SJSA1 (cell line): ENCODE measurements around the gene PRR5L. TPM values are rescaled to one million over a fixed set of nuclear protein-coding genes. Genes with fewer than 3 reads are reported as not detected.
"Not testable (repeated sequence)": the region's sequence is repeated elsewhere in the genome, so short reads cannot be mapped to it uniquely, and the experiment has no call there.

Source experiments
- DNase-seq, 2 experiments: peaks; one replicate each; pipeline ENCODE4 v3.0.0-alpha.2; 2015 to 2020; ENCODE audit warnings: low spot score in 2 of 2, low read depth in 1 of 2
- H3K27ac ChIP-seq: fragments of 250-450 bp; sonication (Bioruptor Pico); 2 replicates; pipeline ENCODE4 v1.5.1; 2020; ENCODE audit warnings: mild to moderate bottlenecking, moderate library complexity
- H3K27me3 ChIP-seq: fragments of 250-450 bp; sonication (Bioruptor Pico); replicated peaks from 2 replicates; pipeline ENCODE4 v1.5.1; 2020; ENCODE audit warnings: mild to moderate bottlenecking, moderate library complexity
- H3K36me3 ChIP-seq: fragments of 250-450 bp; sonication (Bioruptor Pico); 2 replicates; pipeline ENCODE4 v1.5.1; 2020; ENCODE audit warnings: mild to moderate bottlenecking
- H3K4me1 ChIP-seq: fragments of 250-450 bp; sonication (Bioruptor Pico); replicated peaks from 2 replicates; pipeline ENCODE4 v1.6.1; 2021; ENCODE audit warnings: mild to moderate bottlenecking
- H3K4me3 ChIP-seq: fragments of 250-450 bp; sonication (Bioruptor Pico); 2 replicates; pipeline ENCODE4 v1.5.1; 2020; ENCODE audit warnings: mild to moderate bottlenecking
- H3K9me3 ChIP-seq: fragments of 250-450 bp; sonication (Bioruptor Pico); replicated peaks from 2 replicates; pipeline ENCODE4 v1.5.1; 2020; ENCODE audit warnings: mild to moderate bottlenecking
- total RNA-seq: library from RNA; depleted of rRNA; stranded (reverse); fragments of >200 nt; shearing (Covaris generic); gene quantifications from 2 replicates; pipeline ENCODE4 v1.2.3, GENCODE V29; 2014

PRR5L gene
- total RNA-seq, 1 experiment from 2014 or later, result 43.0 TPM

DNA sequence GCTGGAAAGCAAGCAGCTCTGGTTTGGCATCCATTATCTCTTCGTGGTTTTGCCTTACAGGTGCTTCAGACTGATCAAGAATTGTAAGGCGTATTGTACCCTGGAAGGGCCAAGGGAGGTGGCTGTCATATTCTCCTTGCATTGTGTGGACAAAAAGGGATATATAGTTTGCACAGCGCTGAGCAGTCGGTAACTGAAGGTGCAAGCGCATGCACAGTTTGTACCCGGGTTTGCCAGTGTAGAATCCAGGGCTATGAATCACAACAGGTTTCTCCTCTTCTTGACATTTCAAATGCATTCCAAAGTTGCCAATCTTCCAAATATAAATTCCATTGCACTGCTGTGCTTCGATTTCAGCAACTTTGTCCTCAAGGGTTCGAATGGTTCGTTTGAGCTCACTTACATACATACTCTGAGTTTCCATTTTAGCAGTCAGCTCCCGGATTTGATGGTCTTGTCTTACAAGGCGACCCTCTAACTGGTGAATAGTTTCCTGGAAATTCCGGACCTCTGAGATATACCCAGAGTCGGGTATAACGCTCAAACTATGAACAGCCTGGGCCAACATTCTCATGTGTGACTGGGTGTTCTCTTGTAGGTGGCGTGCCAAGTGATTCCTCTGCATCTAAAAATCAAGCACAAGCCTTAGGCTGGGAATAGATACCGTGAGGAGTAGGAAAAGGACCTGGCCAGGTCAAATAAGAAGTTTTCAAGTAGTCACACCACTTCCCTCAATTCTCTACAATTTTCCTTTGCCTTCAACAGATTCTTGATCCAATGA, 194.1 kb downstream of the PRR5L start:
- no peaks in the 10 kb centered on the region for H3K27me3 ChIP-seq
- no peak overlapping the region for H3K27ac ChIP-seq
- no peaks in the 10 kb centered on the region for H3K9me3 ChIP-seq
- H3K4me3 ChIP-seq, result no peak overlapping the region
- no peaks in the 10 kb centered on the region for H3K4me1 ChIP-seq
- no peak for DNase-seq
- H3K36me3 ChIP-seq, result peaks cover 83% of the 10 kb centered on the region

DNA sequence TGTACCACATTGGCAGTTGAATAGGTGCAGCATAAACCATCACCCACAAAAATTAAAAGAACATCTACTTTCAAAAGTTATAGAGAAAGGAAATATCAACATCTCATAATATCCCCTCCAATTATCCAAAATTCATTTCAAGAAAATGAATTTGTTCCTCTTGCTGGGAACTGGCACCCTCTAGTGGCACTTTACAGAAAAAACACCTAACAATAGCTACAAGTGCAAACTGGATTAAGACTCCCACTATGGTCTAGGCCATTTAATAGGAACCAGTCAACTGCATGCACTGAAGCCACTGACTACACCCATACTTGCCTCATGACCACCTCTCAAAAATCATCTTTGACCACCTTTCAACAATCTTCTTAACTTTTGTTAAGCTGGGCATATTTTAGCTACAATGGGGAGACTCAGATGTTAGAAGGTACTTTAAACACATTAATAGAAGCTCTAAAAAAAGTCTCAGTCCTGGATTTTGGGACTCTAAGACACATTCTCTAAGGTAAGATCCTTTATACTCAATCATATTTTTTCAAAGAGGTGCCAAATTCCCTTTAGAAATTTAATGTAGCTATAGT, 196.7 kb downstream of the PRR5L start:
- Histone ChIP-seq H3K4me1 (no peaks in the 10 kb centered on the region), H3K36me3 (peaks cover 73% of the 10 kb centered on the region), H3K9me3 (no peaks in the 10 kb centered on the region), H3K27me3 (no peaks in the 10 kb centered on the region), H3K27ac (no peak overlapping the region), H3K4me3 (no peak overlapping the region)
- DNase-seq, result peak in 1 of 2 experiments; percentile 31

DNA sequence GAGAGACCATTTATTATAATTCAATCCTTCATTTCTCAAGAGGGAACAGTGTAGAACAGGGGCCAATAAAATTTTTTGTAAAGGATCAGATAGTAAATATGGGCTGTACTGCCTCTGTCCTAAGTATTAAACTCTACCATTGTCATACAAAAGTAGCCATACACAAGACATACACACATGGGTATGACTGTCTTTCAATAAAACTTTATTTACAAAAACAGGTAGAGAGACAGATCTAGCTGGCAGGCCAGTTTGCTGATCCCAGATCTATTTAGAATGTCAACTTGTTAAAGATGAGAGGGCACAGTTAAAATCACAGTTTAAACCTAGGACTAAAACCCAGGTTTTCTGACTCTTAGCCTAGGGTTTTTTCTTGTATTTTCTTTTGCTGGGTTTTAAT, 197.2 kb downstream of the PRR5L start:
- Histone ChIP-seq H3K9me3 (no peaks in the 10 kb centered on the region), H3K4me1 (no peaks in the 10 kb centered on the region), H3K27ac (no peak overlapping the region), H3K36me3 (peaks cover 74% of the 10 kb centered on the region), H3K4me3 (no peak overlapping the region), H3K27me3 (no peaks in the 10 kb centered on the region)
- no peak for DNase-seq

DNA sequence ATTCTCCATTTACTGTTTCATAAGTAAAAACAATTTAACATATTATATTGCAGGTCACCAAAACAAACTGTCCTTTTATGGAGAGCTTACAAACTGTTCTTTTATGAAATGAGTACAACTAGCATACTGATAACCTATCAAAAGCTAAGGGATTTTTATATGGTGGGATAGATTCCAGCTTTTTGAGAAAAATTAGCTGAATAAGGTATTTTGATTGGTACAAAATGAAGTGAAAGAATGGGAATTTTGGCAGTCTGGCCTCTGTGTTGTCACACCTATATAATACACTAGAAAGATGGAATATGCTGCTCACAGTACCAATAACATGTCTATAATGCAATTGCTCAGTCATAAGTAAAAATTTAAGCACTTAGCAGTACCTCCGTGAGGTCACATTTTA, 202.6 kb downstream of the PRR5L start:
- no peak overlapping the region for H3K27ac ChIP-seq
- peaks cover 53% of the 10 kb centered on the region for H3K36me3 ChIP-seq
- no peak for DNase-seq
- H3K4me3 ChIP-seq, result no peak overlapping the region
- H3K9me3 ChIP-seq, result no peaks in the 10 kb centered on the region
- no peaks in the 10 kb centered on the region for H3K27me3 ChIP-seq
- peaks cover 15% of the 10 kb centered on the region for H3K4me1 ChIP-seq

DNA sequence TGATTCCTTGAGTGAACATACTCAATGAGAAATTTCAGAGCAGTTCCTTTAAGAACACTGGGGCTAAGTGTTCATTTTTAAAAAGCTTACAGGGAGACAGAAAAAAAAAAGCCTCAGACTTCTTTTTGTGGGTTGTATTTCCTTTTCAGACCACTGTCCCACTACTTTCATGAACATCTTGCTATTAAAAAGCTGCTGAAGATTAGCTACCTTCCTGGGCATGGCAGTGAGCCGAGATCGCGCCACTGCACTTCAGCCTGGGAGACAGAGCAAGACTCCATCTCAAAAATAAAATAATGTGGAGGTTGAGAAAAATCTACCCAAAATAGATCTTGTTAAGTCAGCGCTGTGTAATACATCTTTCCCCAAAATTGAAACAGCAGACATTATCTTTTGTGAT, 203.2 kb downstream of the PRR5L start:
- Histone ChIP-seq H3K4me3 (no peak overlapping the region), H3K27me3 (no peaks in the 10 kb centered on the region), H3K27ac (no peak overlapping the region), H3K9me3 (no peaks in the 10 kb centered on the region), H3K36me3 (peaks cover 49% of the 10 kb centered on the region), H3K4me1 (peaks cover 15% of the 10 kb centered on the region)
- no peak for DNase-seq

DNA sequence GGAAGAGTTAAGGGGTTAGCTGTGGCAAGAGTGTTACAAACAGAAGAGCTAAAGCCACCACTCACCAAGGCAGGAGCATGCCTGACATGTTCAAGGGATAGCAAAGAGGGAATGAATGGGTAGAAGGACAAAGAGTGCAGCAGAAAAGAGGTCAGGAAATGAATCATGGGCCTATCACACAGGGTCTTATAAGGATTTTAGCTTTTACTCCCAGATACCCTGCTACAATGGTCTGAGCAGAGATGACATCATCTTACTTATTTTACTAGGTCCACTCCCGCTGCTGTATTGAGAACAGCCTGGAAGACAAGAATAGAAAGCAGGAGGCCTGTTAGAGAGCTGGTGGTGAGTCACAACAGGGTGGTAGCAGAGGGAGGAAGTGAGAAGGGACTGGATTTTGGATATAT, 204.2 kb downstream of the PRR5L start:
- Histone ChIP-seq H3K36me3 (peaks cover 48% of the 10 kb centered on the region), H3K27me3 (no peaks in the 10 kb centered on the region), H3K4me3 (no peak overlapping the region), H3K4me1 (peaks cover 15% of the 10 kb centered on the region), H3K27ac (peak overlapping the region; percentile 51), H3K9me3 (no peaks in the 10 kb centered on the region)
- peak; percentile 88 for DNase-seq

DNA sequence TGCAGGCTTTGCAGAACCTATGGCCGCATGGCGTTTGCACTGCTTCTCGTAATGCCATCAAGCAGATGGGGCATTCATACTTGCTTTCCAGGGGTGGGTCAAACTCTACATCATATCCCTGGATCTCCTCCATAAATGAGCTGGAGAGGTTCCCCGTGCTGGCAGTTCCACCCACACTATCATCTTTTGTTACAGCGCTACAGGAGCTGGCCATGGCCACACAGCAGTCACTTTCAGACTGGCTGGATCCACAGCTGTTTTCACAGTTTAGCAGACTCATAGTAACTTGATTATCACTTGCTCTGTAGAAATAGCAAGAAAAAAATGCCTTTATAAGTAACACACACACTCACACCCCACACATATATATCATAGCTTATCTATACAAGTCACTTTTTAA, 205.1 kb downstream of the PRR5L start:
- Histone ChIP-seq H3K27me3 (no peaks in the 10 kb centered on the region), H3K36me3 (peaks cover 43% of the 10 kb centered on the region), H3K27ac (no peak overlapping the region), H3K9me3 (no peaks in the 10 kb centered on the region), H3K4me1 (peaks cover 15% of the 10 kb centered on the region), H3K4me3 (no peak overlapping the region)
- DNase-seq, result no peak

DNA sequence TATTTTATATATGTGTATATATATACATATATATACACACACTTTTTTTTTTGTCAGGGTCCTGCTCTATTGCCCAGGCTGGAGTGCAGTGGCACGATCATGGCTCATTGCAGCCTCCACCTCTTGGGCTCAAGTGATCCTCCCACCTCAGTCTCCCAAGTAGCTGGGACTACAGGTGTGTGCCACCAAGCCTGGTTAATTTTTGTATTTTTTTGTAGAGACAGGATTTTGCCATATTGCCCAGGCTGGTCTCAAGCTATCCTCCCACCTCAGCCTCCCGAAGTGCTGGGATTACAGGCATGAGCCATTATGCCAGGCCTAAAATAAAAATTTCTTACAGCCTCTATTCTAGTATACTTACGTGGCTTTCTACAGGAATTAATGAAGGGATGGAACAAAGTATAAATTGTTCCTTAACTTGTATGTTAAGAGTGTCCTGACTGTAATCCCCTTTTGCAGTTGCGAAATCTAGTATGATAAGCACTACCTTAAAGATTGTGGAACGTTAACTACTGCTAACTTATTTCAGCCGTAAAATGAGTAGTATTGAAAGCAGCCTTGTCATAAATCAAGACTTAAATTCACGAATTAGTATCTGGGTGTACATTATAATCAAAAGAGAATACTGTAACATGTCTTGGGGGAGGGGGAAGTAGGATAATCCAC, 211.9 kb downstream of the PRR5L start:
- peaks cover 8% of the 10 kb centered on the region; the same call in 1 of the 2 replicates for H3K4me1 ChIP-seq
- DNase-seq, result no peak
- no peak overlapping the region for H3K27ac ChIP-seq
- peaks cover 18% of the 10 kb centered on the region for H3K36me3 ChIP-seq
- H3K4me3 ChIP-seq, result peak overlapping the region; percentile 86; the same call in 1 of the 2 replicates
- no peaks in the 10 kb centered on the region for H3K9me3 ChIP-seq
- H3K27me3 ChIP-seq, result no peaks in the 10 kb centered on the region

DNA sequence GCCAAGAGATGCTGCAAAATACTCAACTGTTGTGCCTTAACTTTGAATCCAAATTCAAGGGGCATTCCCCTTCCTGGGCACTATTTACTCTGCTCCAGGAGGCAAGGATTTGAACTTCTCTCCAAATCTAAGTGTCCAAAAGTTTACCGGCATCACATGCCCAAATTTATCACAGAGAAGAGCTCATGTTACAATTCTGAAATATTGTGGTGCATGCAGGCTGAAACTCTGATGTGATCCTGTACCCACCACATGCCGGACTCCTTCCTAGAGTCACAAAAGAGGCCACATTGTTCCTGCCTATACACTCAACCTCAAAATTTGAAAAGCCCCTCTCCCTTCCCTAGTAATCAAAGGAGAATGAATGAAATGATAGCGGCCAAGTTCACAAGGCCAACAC, 212.7 kb downstream of the PRR5L start:
- DNase-seq, result no peak
- Histone ChIP-seq H3K4me1 (peaks cover 8% of the 10 kb centered on the region; the same call in 1 of the 2 replicates), H3K4me3 (peak overlapping the region; percentile 86), H3K9me3 (0 out of 2 replicates have a peak, but pooled peaks cover 1% of the 10 kb centered on the region), H3K27me3 (no peaks in the 10 kb centered on the region), H3K27ac (no peak overlapping the region), H3K36me3 (peaks cover 14% of the 10 kb centered on the region)

DNA sequence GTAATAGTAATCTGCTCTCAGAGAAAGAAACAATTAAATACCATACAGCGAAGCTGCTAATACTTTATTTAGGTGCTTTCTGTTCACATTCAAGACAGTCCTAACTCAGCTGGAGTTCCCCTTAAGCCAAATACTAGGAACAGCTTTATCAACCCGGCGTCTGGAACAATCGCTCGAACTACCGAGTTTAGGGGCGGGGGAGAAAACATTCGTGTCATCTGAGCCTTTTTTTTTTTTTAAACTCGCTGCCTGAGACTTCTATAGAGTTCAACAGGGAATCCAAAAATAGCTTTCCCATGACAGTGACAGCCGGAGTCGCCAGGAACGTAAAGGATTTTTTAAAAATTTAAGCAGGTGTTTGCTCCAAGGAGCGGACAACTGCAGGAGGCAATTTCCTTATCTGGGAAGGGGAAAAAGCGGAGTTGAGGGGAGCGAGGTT, 213.1 kb downstream of the PRR5L start:
- Histone ChIP-seq H3K4me1 (peaks cover 8% of the 10 kb centered on the region; the same call in 1 of the 2 replicates), H3K36me3 (peaks cover 12% of the 10 kb centered on the region), H3K27me3 (no peaks in the 10 kb centered on the region), H3K9me3 (peaks cover 6% of the 10 kb centered on the region), H3K27ac (peak overlapping the region; percentile 81), H3K4me3 (peak overlapping the region; percentile 86)
- peak in 1 of 2 experiments; percentile 40 for DNase-seq

DNA sequence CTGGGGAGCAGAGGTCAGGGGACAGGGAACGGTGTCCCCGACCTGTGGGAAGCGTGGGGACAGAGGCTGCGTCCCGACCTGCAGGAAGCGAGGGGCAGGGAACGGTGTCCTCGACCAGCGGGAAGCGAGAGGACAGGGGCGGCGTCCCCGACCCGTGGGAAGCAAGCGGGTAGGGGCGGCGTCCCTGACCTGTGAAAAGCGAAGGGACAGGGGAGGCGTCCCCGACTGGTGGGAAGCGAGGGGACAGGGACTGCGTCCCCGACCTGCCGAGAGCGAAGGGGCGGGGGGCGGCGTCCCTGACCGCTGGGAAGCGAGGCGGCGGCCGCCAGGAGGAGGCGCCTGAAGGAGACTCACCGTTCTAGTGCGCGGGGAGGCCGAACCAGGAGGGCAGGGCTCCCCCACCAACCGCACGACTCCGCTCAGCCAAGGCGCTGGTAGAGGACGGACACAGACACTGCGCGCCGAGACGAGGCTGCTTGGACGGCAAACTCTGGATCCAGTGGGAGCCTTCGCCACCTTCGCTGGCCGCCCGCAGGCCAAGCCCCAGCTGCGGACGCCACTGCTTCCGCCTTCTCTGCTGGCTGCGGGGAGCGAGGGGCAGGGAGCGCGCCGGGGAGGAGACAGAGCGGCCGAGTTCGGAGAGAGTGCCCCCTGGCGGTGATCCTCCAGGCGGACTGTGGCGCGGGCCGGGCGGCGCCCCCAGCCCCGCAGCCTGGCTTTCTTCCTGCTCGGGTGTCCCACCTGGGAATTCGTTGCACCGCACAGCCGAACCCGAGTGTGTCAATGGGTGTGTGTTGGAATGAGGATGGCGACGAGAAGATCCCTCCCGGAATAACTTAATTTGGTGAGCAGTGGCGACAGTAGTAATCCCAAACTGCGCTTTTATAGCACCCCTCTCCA, 213.9 kb downstream of the PRR5L start, which contains the start of gene TRAF6:
TSS of gene TRAF6 (minus strand) at position 579 of the 900 bp plus-strand sequence. CDS start 8,757 bp downstream, outside the sequence.
- Histone ChIP-seq H3K27ac (peak within 1 kb of the TSS; percentile 81), H3K4me1 (peaks cover 8% of the 10 kb centered on the region; the same call in 1 of the 2 replicates), H3K9me3 (peaks cover 8% of the 10 kb centered on the region), H3K36me3 (peaks cover 6% of the 10 kb centered on the region), H3K27me3 (no peaks in the 10 kb centered on the region), H3K4me3 (peak within 1 kb of the TSS; percentile 86)
- DNase-seq, result peak; percentile 89 to 95

DNA sequence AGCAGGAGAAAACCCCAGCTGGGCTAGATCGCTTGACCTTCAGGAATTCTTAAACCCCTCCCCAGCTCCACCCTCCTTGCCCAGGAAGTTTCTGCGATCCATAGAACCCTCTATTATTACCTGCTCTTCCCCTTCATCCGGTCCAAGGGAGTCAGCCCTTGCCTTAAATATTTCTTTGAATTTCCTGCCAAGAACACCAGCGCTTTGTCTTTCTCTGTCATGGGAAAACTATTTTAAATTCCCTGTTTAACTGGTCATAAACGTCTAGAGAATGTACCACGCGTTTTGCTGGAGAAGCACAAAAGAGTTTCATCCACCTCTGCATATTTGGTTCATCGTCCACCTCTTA, 214.5 kb downstream of the PRR5L start:
- no peak for DNase-seq
- H3K9me3 ChIP-seq, result peaks cover 8% of the 10 kb centered on the region
- peaks cover 8% of the 10 kb centered on the region; the same call in 1 of the 2 replicates for H3K4me1 ChIP-seq
- H3K4me3 ChIP-seq, result peak overlapping the region; percentile 86
- peak overlapping the region; percentile 81; the same call in 1 of the 2 replicates for H3K27ac ChIP-seq
- H3K27me3 ChIP-seq, result no peaks in the 10 kb centered on the region
- H3K36me3 ChIP-seq, result peaks cover 6% of the 10 kb centered on the region

DNA sequence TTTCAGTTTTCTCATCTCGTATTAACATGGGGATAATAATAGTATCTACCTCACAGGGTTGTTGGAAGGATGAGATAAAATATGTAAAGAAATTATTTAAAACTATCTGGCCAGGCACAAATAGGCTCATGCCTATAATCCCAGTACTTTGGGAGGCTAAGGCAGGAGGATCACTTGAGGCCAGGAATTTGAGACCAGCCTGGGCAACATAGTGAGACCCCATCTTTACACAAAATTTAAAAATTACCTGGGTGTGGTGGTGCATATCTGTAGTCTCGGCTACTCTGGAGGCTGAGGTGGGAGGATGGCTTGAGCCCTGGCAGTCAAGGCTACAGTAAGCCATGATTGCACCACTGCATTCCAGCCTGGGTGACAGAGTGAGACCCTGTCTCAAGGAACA, 215.0 kb downstream of the PRR5L start:
- H3K4me3 ChIP-seq, DNase-seq, H3K27me3 ChIP-seq, H3K36me3 ChIP-seq, H3K4me1 ChIP-seq, H3K9me3 ChIP-seq, H3K27ac ChIP-seq: not testable (repeated sequence)
